CD4-positive, alpha-beta T cell (primary cell): ENCODE data around the gene EIF5A. TPM values are rescaled to one million over a fixed set of nuclear protein-coding genes. Genes with fewer than 3 reads are reported as not detected.

Source experiments
- ATAC-seq: fragments of 200-7000 bp; cut with Tn5 transposase; one replicate; pipeline ENCODE4 v1.10.0; 2022; ENCODE audit warnings: mild to moderate bottlenecking; ENCODE audit not compliant: poor library complexity
- CTCF ChIA-PET: fragments of 350-600 bp; sonication (Branson Sonifier 250); formaldehyde crosslinking; loops from one replicate; lab custom pipeline; 2021; ENCODE audit warnings: antibody characterized with exemption, inconsistent platforms; lab: Charles Lee
- POLR2A ChIA-PET: fragments of 350-600 bp; sonication (Branson Sonifier 250); formaldehyde crosslinking; loops from one replicate; lab custom pipeline; 2021; ENCODE audit warnings: antibody characterized with exemption, inconsistent platforms; lab: Charles Lee
- DNase-seq, 14 experiments: peaks; one replicate each; pipeline ENCODE4 v3.0.0-alpha.2; 2013 to 2020; ENCODE audit warnings: mixed read lengths in 2 of 14
- H3K27ac ChIP-seq, 2 donors: one replicate each; pipeline versions ENCODE4 v1.5.1 to v1.7.0; 2013; ENCODE audit warnings: low read length in 2 of 2, low read depth in 1 of 2, mild to moderate bottlenecking in 1 of 2
- H3K27me3 ChIP-seq, 2 experiments: 1 replicate in 1 of 2; 2 replicates in 1 of 2; pipeline versions ENCODE4 v1.6.1 to v1.7.0; 2013; ENCODE audit warnings: low read length in 2 of 2, control low read depth in 1 of 2, mild to moderate bottlenecking in 1 of 2, moderate library complexity in 1 of 2; ENCODE audit not compliant: insufficient read depth in 2 of 2, control insufficient read depth in 1 of 2
- H3K36me3 ChIP-seq: one replicate; pipeline ENCODE4 v1.6.1; 2013; ENCODE audit warnings: low read length, control low read depth; ENCODE audit not compliant: insufficient read depth
- H3K4me1 ChIP-seq: one replicate; pipeline ENCODE4 v1.6.1; 2013; ENCODE audit warnings: low read length, control low read depth; ENCODE audit not compliant: insufficient read depth
- H3K4me3 ChIP-seq: one replicate; pipeline ENCODE4 v1.5.1; 2013; ENCODE audit warnings: mild to moderate bottlenecking, low read length, moderate library complexity
- H3K9me3 ChIP-seq, 2 experiments: 1 replicate in 1 of 2; 2 replicates in 1 of 2; pipeline versions ENCODE4 v1.6.1 to v1.7.0; 2013; ENCODE audit warnings: low read length in 2 of 2, mild to moderate bottlenecking in 2 of 2, control low read depth in 1 of 2, moderate library complexity in 1 of 2; ENCODE audit not compliant: control insufficient read depth in 1 of 2, insufficient read depth in 1 of 2
- H3K27ac Mint-ChIP-seq: one replicate; pipeline ENCODE4 v1.8.0; 2020; ENCODE audit warnings: mixed read lengths
- H3K27me3 Mint-ChIP-seq: one replicate; pipeline ENCODE4 v1.8.0; 2021; ENCODE audit warnings: mixed read lengths
- H3K36me3 Mint-ChIP-seq: one replicate; pipeline ENCODE4 v1.8.0; 2021; ENCODE audit warnings: low read depth, mixed read lengths
- H3K4me1 Mint-ChIP-seq: one replicate; pipeline ENCODE4 v1.8.0; 2021; ENCODE audit warnings: low read depth, mixed read lengths
- H3K4me3 Mint-ChIP-seq: one replicate; pipeline ENCODE4 v1.8.0; 2020; ENCODE audit warnings: mild to moderate bottlenecking, mixed read lengths
- H3K9me3 Mint-ChIP-seq: one replicate; pipeline ENCODE4 v1.8.0; 2020; ENCODE audit warnings: mixed read lengths
- CTCF ChIP-seq: fragments of 200-600 bp; IDR thresholded peaks from one replicate; pipeline ENCODE4 v1.8.0; 2022; ENCODE audit warnings: antibody characterized with exemption, mild to moderate bottlenecking
- intact Hi-C, 2 experiments: fragments of 100-400 bp; cut with DNase I in 1 of 2; cut with micrococcal nuclease in 1 of 2; formaldehyde crosslinking; loops; one replicate each; pipeline versions ENCODE4 v1.15.1 to v1.9.0; 2023 to 2025; cut with DNase I, micrococcal nuclease
- total RNA-seq, 174 experiments: library from RNA in 2 of 174; stranded (reverse) in 2 of 174; gene quantifications; one replicate each; pipeline ENCODE4 v1.2.3 and lab custom pipeline; 2021 to 2026

The EIF5A gene
- total RNA-seq, 2 experiments from 2014 or later = 471 to 480 TPM

DNA sequence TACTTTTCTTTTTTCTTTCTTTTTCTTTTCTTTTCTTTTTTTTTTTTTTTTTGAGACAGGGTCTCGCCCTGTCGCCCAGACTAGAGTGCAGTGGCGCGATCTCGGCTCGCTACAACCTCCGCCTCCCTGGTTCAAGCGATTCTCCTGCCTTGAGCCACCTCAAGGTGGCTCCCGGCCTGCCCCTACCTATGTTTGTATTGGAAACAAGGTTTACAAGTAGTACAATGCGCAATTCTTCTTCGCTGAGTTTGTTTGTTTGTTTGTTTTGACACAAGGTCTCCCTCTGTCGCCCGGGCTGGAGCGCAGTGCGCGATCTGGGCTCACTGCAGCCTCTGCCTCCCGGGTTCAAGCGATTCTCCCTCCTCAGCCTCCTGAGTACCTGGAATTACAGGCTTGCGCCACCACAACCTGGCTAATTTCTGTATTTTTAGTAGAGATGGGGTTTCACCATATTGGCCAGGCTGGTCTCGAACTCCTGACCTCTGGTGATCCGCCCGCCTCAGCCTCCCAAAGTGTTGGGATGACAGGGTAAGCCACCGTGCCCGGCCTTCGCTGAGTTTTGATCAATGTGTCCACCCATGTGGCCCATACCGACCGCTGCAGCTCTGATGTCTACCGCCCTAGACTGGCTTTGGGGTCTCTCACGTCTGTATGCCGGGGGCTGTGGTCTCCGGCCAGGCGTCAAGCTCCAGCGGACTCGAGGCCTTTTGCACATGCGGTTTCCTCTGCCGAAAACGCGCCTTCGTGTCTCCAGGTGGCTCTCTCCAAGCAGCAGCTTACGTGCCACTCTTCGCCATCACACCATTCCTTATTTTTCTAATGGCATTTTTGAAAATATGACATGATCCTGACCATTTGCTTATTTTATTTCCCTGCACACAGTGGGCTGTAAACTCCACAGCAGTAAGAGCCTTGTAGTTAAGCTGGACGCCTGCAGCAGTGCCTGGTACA is 11.9 kb upstream of the EIF5A start:
- H3K4me3 ChIP-seq = peak overlapping the region; percentile 54
- ATAC-seq = no peak
- no peak overlapping the region for H3K27ac Mint-ChIP-seq

GRCh38 chr17:7296189-7296861 is 11.1 kb upstream of the EIF5A start:
- Histone ChIP-seq H3K9me3 (no peaks in the 10 kb centered on the region), H3K4me1 (peaks cover 32% of the 10 kb centered on the region), H3K4me3 (peak overlapping the region; percentile 10), H3K27me3 (peaks cover 14 to 17% of the 10 kb centered on the region in 2 experiments), H3K36me3 (no peaks in the 10 kb centered on the region), H3K27ac (no peak overlapping the region)
- DNase-seq = peak; percentile 29 to 87 (median 58)
- Mint-ChIP-seq H3K27me3 (peaks cover 31% of the 10 kb centered on the region), H3K36me3 (no peaks in the 10 kb centered on the region), H3K9me3 (no peaks in the 10 kb centered on the region), H3K4me3 (peak overlapping the region; percentile 67), H3K4me1 (peaks cover 19% of the 10 kb centered on the region), H3K27ac (no peak overlapping the region)
- peak; percentile 98 for TF ChIP-seq CTCF
- ChIA-PET POLR2A (interaction anchor here (0.9 to 1.7 kb wide), 12 partner anchors 10 to 390 kb away, joined by 3 to 9 read pairs (median 4); partner anchors contain the start of genes ACAP1, GABARAP, GPS2 and SLC2A4), CTCF (interaction anchor here (0.6 to 1.9 kb wide), 34 partner anchors 8 to 386 kb away, joined by 3 to 31 read pairs (median 4); partner anchors contain the start of genes ACADVL, ACAP1, DLG4 and DVL2)
- intact Hi-C loops = loop anchor here (1.0 to 2.0 kb wide), 4 partner anchors 16 to 244 kb away; no protein-coding TSS in a partner anchor
- peak; percentile 9 for ATAC-seq

More for the DNA sequence above, 11.9 kb upstream of the EIF5A start:
- Mint-ChIP-seq H3K27me3 (peaks cover 31% of the 10 kb centered on the region), H3K4me1 (peaks cover 19% of the 10 kb centered on the region), H3K4me3 (peak overlapping the region; percentile 86), H3K36me3 (no peaks in the 10 kb centered on the region), H3K9me3 (no peaks in the 10 kb centered on the region)
- peak in 1 of 14 experiments; percentile 31 for DNase-seq
- H3K4me1 ChIP-seq = peaks cover 32% of the 10 kb centered on the region
- H3K36me3 ChIP-seq = no peaks in the 10 kb centered on the region
- no peak for TF ChIP-seq CTCF
- H3K9me3 ChIP-seq = no peaks in the 10 kb centered on the region
- POLR2A ChIA-PET = interaction anchor here (1.0 to 1.7 kb wide), 9 partner anchors 13 to 250 kb away, joined by 3 to 9 read pairs (median 4); partner anchors contain the start of genes ACAP1, GABARAP, GPS2 and SLC2A4
- intact Hi-C loops = loop anchor here (1.0 to 2.0 kb wide), 4 partner anchors 15 to 243 kb away; no protein-coding TSS in a partner anchor
- no peak overlapping the region for H3K27ac ChIP-seq
- peaks cover 14 to 17% of the 10 kb centered on the region in 2 experiments for H3K27me3 ChIP-seq
- CTCF ChIA-PET = interaction anchor here (0.5 to 1.9 kb wide), 33 partner anchors 7 to 385 kb away, joined by 3 to 31 read pairs (median 4); partner anchors contain the start of genes ACADVL, ACAP1, DLG4 and DVL2

DNA sequence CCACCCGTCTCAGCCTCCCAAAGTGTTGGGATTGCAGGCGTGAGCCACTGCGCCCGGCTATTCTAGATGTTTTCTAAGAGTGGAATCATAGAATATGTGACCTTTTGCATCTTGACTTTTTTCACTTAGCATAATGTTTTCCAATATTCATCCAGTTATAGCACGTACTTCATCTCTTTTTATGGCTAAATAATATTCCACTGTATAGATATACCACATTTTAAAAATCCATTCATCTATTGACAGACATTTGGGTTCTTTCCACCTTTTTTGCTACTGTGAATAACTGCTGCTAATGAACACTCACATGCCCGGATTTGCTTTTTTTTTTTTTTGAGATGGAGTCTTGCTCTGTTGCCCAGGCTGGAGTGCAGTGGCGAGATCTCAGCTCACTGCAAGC is 3.2 kb upstream of the EIF5A start:
- no peak overlapping the region for H3K27ac ChIP-seq
- ChIA-PET POLR2A (interaction anchor here (1.3 kb wide), 1 partner anchor 279 kb away, joined by 4 read pairs; the partner anchor contains the start of gene MPDU1), CTCF (interaction anchor here (0.9 to 1.8 kb wide), 4 partner anchors 8 to 83 kb away, joined by 3 to 4 read pairs (median 4); no protein-coding TSS in a partner anchor)
- no peak overlapping the region for H3K4me3 ChIP-seq
- Mint-ChIP-seq H3K36me3 (peaks cover 20% of the 10 kb centered on the region), H3K27ac (no peak overlapping the region), H3K4me1 (peaks cover 18% of the 10 kb centered on the region), H3K9me3 (no peaks in the 10 kb centered on the region), H3K4me3 (no peak overlapping the region), H3K27me3 (no peaks in the 10 kb centered on the region)
- intact Hi-C loops = no loop called here
- no peaks in the 10 kb centered on the region for H3K9me3 ChIP-seq
- DNase-seq (no peak), ATAC-seq (no peak)
- no peak for TF ChIP-seq CTCF
- H3K4me1 ChIP-seq = peaks cover 12% of the 10 kb centered on the region
- H3K27me3 ChIP-seq = no peaks in the 10 kb centered on the region
- peaks cover 1% of the 10 kb centered on the region for H3K36me3 ChIP-seq
